CD4-positive, alpha-beta T cell treated with Interleukin-4 for 4 hours (primary cell): ENCODE data around the gene HAP1.
"Not testable (repeated sequence)": the region's sequence is repeated elsewhere in the genome, so short reads cannot be mapped to it uniquely, and the experiment has no call there.

Experiments used
- DNase-seq: peaks from one replicate; pipeline ENCODE4 v3.0.0-alpha.2; 2020

Gene HAP1

DNA sequence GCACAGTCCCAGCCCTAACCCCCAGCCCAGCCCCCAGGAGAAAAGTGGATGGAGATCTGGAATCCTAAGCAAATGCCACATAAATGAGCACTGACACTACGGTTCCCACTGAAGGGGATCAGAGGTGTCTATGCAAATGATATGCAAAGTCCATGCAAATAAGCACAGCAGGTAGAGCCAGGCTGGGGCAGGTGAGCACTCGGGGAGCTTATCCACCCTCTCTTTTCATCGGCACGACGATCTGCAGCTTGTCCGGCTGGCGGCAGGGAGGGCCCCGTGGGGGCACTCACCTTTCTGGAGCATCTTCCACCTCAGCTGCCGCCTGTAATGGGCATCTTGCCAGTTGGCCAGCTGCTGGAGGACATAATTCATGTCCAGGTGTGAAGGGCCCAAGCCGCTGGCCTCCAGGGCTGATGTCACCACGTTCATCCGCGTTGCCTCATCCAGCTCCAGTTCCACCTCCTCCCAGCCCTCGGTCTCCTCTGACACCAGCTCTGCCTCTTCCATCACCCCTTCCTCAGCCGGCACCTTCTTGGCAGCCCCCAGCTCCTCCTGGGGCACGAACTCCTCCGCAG is 9.9 kb downstream of the HAP1 start:
- DNase-seq: no peak

DNA sequence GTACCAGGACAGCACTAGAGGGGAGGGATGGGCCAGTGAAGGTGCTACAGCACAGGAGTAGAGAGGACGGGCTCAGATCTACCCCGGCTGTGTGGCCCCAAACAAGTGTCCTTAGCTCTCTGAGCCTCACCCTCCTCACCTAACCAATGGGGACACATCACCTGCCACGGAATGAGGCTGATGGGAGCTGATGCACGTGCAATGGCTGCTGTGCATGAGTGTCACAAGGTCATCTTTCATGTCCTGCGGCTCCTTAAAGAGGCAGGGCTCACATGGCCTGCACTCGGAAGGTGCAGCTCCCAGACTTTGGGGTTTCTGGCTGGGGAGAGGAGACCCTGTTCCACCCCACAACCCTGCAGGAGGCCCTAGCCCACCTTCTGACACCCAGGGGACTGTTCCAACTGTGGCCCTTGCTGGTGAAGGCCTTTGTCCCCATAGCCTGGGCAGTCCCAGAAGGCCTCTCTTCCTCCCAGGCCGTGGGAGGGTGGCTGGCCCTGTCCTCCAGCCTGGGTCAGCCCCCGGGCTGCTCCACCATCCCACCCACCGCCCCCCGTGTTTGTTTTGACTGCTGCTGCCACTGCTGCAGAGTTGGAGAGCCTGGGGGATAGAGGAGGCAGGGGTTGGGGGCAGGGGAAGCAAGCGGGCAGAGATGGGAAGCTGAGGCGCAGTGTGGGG is 10.5 kb downstream of the HAP1 start:
- DNase-seq: no peak

DNA sequence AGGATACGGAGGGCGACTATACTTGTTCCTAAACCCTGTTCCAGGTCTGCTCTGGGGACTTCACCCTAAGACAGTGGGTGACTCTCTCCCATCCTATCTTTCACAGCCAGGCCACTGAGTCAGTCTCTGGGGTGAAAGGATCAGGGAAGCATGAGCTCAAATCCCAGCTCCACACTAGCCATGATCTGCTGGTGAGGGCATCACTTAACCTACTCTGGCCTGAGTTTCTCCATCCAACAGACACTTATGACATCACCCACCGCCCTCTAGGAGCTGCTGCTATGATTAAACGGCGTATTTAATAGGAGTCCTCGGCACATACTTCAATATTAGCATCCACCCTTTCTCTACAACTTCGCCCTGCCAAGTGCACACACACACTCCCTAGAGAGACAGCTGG is 12.2 kb downstream of the HAP1 start:
- no peak for DNase-seq

DNA sequence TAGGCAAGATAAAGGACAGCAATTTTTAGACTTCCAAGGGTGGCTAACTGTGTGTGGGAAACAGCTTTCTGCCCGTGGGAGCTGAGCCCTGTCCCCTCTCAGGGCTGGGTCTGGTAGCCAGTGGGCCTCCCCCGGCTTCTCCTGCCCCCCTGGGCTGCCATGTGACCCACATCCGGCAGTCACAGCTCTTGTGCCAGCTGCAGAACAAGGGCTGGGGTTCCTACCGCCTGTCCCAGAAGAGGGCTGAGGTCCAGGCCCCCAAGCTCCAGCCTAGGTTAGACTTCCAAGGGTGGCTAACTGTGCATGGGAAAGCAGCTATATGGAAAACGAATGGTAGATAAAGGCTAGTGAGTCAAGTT is 16.2 kb downstream of the HAP1 start:
- no peak for DNase-seq

DNA sequence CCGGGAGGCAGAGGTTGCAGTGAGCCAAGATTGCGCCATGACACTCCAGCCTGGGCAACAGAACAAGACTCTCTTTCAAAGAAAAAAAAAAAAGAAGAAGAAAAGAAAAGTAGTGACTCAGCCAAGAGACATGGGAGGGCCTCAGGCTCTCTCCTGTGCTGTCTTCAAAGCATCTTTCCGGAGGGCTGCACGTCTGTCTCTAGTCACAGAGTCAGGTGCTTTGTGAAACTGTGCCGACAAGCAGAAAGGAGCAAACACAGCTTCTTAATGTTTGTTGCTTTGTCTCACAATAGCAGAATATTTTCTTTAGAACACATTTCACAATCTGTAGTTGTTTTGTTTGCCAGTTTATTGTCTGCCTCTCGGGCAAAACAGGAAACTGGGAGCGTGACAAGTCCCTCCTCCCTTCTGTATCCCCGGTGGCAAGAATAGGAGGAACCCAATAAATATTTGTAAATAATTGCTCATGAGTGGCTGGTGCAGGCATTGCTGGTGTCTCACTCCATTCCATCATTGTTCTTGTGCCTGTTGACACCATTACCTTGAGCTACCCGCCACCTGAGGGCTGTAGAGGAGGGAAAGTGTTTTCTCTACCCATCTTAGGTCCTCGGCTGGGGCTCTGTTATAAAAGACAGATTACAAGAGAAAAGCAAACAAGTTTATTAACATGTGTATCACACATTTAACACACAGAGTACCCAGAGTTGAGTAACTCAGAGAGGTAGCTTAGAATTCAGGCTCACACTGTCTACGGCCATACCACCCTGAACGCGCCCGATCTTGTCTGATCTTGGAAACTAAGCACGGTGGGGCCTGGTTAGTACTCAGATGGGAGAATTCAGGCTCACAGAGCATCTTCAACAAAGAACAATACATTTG is 16.8 kb downstream of the HAP1 start:
- DNase-seq: peak; percentile 44

DNA sequence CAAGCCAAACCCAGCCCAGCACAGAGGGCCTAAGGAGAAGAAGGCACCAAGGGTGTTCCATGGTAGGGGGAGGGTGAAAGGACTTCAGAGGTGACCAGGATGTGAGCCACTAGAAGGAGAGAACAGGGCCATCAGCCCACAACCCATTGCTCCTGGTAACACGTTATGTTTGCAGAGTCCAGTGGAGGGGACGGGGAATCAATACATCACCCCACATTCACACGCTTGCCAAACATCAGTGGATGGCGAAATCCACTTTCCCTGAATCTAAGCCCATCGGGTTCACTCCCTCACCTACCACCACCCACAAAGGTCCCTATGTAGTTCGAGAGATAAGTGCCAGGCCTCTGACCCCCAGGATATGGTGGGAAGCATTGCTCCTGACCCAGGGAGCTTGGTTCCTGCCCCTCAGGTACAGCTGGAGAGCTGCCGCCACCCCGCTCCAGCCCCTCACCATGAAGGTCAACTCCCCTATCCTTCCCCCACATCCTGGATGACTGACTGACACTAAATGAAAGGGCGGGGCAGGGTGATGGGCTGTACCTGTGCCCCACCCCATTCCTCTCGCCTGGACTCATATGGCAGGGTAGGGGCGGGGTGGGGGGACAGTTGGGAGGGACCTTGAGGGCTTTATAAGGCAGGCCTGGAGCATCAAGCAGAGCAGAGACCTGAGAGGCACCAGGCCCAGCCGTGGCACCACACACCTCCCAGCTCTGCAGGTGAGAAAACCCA is 22.6 kb downstream of the HAP1 start, which contains the start of gene GAST:
TSS of gene GAST (plus strand) at position 663 of the 732 bp plus-strand sequence. CDS start 3,106 bp downstream, outside the sequence.
- no peak for DNase-seq

DNA sequence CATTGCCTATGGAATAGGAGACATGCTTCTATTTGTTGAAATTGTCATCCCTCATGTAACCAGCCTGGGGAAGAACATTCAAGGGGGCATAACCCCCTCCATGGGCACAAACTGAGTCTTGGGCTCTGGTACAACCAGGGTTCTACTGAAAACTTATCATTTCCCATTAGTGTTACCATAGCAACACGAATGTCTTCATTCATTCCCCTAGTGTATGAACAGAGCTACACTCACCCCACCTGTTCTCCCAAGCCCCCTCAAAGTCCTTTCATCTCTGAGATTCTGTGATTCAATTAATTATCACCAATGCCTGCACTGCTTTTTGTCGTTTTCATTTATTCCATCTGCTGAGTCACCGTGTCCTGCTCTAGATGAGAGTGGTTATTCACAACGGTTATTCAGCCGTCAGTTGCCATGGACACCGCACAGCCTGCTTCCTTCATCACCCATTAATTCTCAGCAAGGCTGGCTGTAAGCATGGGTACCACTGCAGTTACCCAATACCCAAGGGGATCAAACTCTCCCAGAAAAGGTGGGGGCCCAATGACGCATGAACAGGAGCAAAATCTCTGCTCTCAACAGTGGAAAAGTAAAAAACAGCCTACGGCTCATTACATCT is 23.9 kb downstream of the HAP1 start:
- DNase-seq: no peak

DNA sequence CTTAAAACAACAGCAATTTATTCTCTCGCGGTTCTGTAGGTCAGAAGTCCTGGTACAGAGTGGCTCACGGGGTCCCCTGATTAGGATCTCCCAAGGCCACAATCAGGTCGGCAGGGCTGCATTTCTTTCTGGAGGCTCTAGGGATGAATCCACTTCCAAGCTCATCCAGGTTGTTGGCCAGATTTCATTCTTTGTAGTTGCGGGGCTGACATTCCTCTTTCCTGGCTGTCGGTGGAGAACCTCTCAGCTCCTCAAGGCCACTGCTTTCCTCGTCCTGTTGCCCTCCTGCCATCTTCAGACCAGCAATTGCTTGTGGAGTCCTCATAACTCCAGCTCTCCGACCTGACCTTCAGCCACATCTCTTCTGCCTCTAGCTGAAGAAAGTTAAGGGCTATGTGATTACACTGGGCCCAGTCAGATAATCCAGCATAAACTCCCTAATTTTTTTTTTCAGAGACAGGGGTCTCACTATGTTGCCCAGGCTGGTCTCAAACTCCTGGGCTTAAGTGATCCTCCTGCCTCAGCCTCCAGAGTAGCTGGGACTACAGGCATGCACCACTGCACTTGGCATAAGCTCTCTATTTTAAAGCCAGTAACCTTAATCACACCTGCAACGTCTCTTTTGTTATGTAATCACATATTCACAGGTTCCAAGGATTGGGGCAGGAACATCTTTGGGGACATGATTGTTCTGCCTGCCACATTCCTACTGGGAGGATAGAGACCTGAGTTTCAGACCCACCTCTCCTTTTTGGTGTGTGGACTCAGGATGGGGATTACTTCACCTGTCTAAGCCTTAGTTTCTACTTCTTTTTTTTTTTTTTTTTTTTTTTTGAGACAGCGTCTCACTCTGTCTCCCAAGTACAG is 26.4 kb downstream of the HAP1 start:
- no peak for DNase-seq

DNA sequence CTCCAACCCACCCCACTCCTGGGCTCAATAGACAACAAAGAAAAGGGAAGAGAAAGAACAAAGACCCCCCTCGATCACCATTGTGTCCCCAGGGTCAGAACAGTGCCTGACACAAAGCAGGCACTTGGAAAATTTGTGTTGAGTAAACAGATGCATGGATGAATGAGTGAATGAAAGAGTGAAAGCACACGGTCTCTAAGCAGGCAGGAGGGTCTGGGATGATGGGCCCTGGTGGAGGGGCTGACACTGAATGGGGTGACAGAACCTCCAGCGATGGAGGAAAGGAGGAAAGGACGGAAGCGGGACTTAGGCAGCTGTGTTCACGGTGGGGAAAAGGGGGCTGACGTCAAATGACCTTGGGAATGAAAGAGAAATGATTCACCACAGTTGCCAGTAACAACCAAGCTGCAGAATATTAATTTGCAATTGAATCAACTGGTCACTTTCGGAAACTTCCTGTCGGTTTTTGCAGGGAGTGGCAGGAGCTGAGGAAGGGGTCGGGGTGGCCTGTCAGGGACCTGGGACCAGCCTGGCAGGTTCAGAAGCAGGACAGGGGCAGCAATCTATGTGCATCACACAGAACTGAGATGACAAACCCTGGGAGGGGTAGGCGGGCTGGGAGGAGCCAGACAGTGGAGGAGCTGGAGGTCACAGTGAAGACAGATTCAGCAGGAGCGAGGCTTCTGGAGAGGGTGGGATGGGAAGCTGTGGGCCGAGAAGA is 29.0 kb downstream of the HAP1 start:
- DNase-seq: no peak

DNA sequence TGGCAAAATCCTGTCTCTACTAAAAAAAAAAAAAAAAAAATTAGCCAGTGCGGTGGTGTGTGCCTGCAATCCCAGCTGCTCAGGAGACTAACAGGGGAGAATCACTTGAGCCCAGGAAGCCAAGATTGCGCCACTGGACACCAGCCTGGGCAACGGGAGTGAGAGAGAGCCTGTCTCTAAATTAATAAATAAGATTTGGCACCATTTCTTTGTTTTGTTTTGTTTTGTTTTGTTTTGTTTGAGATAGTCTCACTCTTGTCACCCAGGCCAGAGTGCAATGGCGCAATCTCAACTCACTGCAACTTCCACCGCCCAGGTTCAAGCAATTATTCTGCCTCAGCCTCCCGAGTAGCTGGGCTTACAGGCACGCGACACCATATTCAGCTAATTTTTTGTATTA is 31.7 kb downstream of the HAP1 start:
- DNase-seq: no peak

DNA sequence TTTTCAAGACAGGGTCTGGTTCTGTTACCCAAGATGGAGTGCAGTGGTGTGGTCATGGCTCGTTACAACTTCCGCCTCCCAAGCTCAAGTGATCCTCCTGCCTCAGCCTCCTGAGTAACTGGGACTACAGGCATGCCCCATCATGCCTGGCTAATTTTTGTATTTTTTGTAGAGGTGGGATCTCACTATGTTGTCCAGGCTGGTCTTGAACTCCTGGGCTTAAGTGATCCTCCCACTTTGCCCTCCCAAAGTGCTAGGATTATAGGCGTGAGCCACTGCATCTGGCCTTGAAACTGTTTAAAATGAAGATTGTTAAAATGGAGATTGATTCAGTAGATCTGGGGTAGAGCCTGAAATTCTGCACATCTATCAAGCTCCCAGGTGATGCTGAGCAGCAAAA is 33.6 kb downstream of the HAP1 start:
- DNase-seq: not testable (repeated sequence)

DNA sequence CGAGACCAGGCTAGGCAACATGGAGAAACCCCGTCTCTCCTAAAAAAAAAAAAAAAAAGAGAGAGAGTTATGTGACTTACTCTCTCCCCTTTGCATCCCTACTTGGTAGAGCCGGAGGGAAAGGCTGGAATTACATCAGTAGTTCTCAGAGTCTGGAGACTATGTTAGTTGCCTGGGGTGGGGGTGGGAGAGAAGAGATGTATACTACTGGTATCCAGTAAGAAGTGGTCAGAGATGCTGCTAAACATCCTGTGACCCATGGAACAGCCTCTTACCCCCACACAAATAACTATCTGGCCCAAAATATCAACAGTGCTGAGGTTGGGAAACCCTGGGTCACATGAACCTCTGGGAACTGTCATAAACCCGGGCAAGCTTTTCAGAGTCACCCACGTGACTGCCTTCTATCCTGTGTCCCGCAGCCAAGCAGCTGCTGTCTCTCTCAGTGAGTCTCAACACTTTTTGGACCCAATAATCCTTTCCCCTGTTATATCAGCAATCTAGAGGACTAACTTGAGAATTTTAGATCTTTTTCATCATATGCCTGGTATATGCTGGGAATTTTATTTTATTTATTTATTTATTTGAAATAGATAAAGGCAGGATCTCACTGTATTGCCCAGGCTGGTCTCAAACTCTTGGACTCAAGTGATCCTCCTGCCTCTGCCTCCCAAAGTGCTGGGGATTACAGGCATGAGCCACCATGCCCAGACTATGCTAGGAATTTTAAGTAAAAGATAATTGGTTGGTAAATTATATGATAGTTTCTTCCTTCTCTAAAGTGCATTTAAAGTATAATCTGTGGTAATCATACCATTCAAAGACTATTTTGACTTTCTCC is 37.1 kb downstream of the HAP1 start:
- DNase-seq: no peak

DNA sequence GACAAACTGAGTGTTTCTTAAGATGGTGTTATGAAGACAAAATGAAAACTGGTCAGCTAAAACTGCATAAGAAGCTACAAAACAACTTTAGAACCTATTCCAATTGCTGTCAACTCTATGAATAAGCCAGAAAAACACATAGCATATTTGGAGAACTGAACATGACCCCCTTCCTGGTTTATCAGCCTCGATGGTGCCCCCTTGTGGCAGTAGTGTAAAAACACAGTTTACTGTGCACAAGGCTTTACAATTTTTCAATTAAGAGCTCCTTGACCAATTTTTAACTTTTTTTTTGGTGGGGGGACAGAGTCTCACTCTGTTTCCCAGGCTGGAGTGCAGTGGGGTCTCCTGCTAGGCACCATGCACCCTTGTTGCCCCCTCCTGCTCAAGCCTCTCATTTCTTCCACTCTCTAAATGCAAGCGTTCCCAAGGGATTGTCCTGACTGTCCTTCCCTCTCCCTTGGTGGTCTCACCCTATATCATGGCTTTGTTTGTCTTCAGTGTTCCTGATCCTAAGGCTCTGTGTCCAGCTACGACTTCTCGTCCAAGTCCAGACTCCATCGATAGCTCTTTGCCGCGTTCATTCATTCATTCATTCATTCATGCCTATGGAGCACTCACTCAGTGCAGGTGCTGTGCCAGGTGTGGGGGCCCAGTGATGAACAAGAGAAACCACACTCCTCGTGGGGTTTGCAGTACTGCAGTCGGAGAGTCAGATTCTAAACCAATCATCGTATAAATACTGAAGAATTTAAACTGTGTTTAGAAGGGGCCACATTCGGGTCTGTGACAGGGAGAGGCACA is 38.3 kb downstream of the HAP1 start:
- peak; percentile 79 for DNase-seq

DNA sequence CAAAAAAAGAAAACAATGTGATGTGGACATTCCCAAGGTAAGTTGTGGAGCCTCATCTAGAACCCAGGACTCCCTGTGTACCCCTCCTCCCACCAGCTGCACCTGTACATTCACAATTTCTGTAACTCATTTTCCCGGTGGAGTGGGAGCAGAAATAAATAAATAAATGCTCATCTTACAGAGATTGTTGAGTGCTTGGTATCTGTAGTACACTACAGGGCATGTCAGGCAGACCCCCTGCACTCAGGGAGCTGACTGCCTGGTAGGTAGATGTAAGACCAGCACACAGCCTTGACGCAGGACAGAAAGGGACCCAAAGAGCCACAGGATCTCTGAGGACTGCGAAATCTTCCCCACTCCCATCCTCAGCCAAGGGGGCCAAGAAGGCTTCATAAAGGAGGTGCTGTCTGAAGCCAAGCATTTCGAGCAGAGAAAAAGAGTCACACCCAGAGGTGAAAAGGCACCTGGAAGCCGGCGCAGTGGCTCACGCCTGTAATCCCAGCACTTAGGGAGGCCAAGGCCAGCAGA is 39.2 kb downstream of the HAP1 start:
- no peak for DNase-seq

DNA sequence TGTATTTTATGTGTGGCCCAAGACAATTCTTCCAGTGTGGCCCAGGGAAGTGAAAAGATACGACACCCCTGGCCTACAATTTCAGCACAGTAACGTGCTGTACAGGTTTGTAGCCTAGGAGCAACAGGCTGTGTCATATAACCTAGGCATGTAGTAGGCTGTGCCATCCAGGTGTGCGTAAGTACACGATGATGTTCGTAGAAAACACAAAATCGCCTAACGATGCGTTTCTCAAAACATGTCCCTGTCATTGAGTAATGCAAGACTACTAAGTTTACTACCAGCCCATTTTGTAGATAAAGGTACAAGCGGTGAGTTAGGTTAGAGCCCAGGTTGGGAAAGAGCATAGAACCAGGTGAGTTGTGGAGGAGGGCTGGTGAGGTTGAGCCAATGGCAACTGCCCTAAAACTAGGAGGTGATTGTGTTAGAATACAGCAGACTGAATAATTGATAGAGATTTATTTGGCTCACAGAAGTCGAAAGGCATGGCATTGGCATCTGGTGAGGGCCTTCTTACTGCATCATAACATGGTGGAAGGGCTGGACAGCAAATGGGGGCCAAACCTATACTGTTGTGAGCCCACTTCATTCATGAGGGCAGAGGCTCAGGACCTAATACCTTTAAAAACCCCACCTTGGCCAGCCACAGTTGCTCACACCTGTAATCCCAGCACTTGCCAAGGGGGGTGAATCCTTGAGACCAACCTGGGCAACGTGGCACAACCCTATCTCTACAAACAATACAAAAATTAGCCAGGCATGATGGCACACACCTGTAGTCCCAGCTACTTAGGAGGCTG is 41.5 kb downstream of the HAP1 start:
- DNase-seq: no peak

DNA sequence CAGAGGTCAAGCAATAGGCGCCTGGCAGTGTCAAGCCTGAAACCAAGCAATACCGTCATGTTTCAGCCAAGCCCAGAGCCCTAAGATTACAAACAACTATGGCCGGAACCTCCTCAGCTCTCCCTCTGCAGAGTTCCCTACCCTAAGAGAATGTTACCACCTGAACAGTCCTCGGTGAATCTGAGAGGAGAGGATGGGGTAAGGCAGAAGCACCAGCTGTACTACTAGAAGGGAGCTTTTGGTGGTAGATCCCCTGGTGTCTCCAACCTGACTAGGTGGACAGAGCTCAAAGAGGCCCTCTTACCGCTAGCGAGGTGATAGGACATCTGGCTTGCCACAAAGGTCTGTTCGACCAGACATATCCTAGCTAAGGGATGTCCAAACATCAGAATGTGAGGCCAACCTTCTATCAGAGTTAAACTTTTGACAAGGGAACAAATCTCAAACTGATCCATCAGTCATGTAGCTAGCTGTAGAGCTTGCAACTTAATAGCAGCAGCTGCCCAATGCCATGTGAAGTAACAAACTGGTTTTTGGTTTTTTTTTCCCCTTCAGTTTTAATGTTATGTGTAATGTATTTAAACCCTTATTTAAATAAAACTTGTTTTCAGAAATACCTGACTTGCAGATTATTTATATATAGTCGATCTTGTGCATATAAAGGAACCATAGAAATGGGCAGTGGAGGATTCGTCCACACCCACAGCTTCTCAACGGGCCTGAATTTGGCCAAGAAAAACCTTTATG is 43.2 kb downstream of the HAP1 start:
- no peak for DNase-seq

DNA sequence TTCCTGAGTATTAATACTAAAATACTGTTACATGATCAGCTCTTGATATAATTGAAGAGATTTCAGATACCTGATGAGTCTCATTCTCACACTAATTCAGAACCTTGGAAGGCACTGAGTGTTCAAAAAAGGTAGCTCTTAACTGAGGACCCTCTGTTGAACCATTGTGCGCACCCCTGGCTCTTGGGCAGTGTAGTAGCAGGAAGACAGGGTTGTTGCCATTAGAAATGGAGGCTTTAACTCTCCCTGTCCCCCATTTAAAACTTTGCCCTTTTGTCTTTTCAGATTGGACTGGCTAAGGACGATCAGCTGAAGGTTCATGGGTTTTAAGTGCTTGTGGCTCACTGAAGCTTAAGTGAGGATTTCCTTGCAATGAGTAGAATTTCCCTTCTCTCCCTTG is 43.9 kb downstream of the HAP1 start:
- no peak for DNase-seq
